T-helper 2 cell treated with Interferon-gamma antibody and Interleukin-4, amounts not matched to agents 5 μg/mL and 100 μg/mL, for 36 hours (primary cell): ENCODE results near the gene SLC9A9.
"Not testable (repeated sequence)": the region's sequence is repeated elsewhere in the genome, so short reads cannot be mapped to it uniquely, and the experiment has no call there.

Source experiments
- DNase-seq: peaks from one replicate; pipeline ENCODE4 v3.0.0; 2021; ENCODE audit warnings: low spot score
- H3K27ac Mint-ChIP-seq: one replicate; pipeline ENCODE4 v1.8.0; 2021; ENCODE audit warnings: mild to moderate bottlenecking, mixed read lengths
- H3K27me3 Mint-ChIP-seq: one replicate; pipeline ENCODE4 v1.8.0; 2021; ENCODE audit warnings: low read depth, mixed read lengths
- H3K36me3 Mint-ChIP-seq: one replicate; pipeline ENCODE4 v1.8.0; 2021; ENCODE audit warnings: low read depth, mixed read lengths
- H3K4me1 Mint-ChIP-seq: one replicate; pipeline ENCODE4 v1.8.0; 2021; ENCODE audit warnings: low read depth, mixed read lengths
- H3K4me3 Mint-ChIP-seq: one replicate; pipeline ENCODE4 v1.8.0; 2022; ENCODE audit warnings: mild to moderate bottlenecking, moderate library complexity, mixed read lengths
- H3K9me3 Mint-ChIP-seq: one replicate; pipeline ENCODE4 v1.8.0; 2021; ENCODE audit warnings: mixed read lengths

Gene SLC9A9

GRCh38 chr3:143811602-143812001 is 36.7 kb downstream of the SLC9A9 start:
- no peaks in the 10 kb centered on the region for H3K27me3 Mint-ChIP-seq
- H3K4me3 Mint-ChIP-seq: no peak overlapping the region
- H3K27ac Mint-ChIP-seq: no peak overlapping the region
- peaks cover 3% of the 10 kb centered on the region for H3K9me3 Mint-ChIP-seq
- peaks cover 24% of the 10 kb centered on the region for H3K4me1 Mint-ChIP-seq
- peaks cover 4% of the 10 kb centered on the region for H3K36me3 Mint-ChIP-seq
- DNase-seq: no peak

- Mint-ChIP-seq H3K4me1 (peaks cover 24% of the 10 kb centered on the region), H3K27me3 (no peaks in the 10 kb centered on the region), H3K9me3 (no peaks in the 10 kb centered on the region), H3K4me3 (no peak overlapping the region), H3K36me3 (peaks cover 4% of the 10 kb centered on the region), H3K27ac (no peak overlapping the region)
- DNase-seq: no peak
Observed at GRCh38 chr3:143810953-143811265, 37.4 kb downstream of the SLC9A9 start.

- Mint-ChIP-seq H3K27ac (no peak overlapping the region), H3K4me3 (no peak overlapping the region), H3K4me1 (peaks cover 24% of the 10 kb centered on the region), H3K36me3 (peaks cover 4% of the 10 kb centered on the region), H3K9me3 (no peaks in the 10 kb centered on the region), H3K27me3 (no peaks in the 10 kb centered on the region)
- no peak for DNase-seq
Observed at GRCh38 chr3:143810166-143810952, 37.9 kb downstream of the SLC9A9 start.

GRCh38 chr3:143809121-143809621 is 39.1 kb downstream of the SLC9A9 start:
- H3K36me3 Mint-ChIP-seq: no peaks in the 10 kb centered on the region
- H3K27ac Mint-ChIP-seq: no peak overlapping the region
- H3K27me3 Mint-ChIP-seq: no peaks in the 10 kb centered on the region
- DNase-seq: no peak
- peaks cover 15% of the 10 kb centered on the region for H3K4me1 Mint-ChIP-seq
- H3K4me3 Mint-ChIP-seq: no peak overlapping the region
- H3K9me3 Mint-ChIP-seq: no peaks in the 10 kb centered on the region

GRCh38 chr3:143808030-143808429 is 40.2 kb downstream of the SLC9A9 start:
- Mint-ChIP-seq H3K4me3 (no peak overlapping the region), H3K9me3 (no peaks in the 10 kb centered on the region), H3K27me3 (no peaks in the 10 kb centered on the region), H3K27ac (no peak overlapping the region), H3K36me3 (no peaks in the 10 kb centered on the region), H3K4me1 (peaks cover 7% of the 10 kb centered on the region)
- no peak for DNase-seq

GRCh38 chr3:143806038-143806437 is 42.2 kb downstream of the SLC9A9 start:
- H3K4me3 Mint-ChIP-seq: no peak overlapping the region
- H3K4me1 Mint-ChIP-seq: peaks cover 3% of the 10 kb centered on the region
- H3K27me3 Mint-ChIP-seq: no peaks in the 10 kb centered on the region
- H3K36me3 Mint-ChIP-seq: no peaks in the 10 kb centered on the region
- no peaks in the 10 kb centered on the region for H3K9me3 Mint-ChIP-seq
- H3K27ac Mint-ChIP-seq: no peak overlapping the region
- no peak for DNase-seq

- H3K9me3 Mint-ChIP-seq, H3K4me1 Mint-ChIP-seq, H3K4me3 Mint-ChIP-seq, H3K27me3 Mint-ChIP-seq, H3K27ac Mint-ChIP-seq, DNase-seq, H3K36me3 Mint-ChIP-seq: not testable (repeated sequence)
Observed at GRCh38 chr3:143805476-143805875, 42.8 kb downstream of the SLC9A9 start.

GRCh38 chr3:143801046-143801445 is 47.2 kb downstream of the SLC9A9 start:
- not testable (repeated sequence) for H3K27ac Mint-ChIP-seq, H3K4me1 Mint-ChIP-seq, H3K27me3 Mint-ChIP-seq, H3K4me3 Mint-ChIP-seq, DNase-seq, H3K9me3 Mint-ChIP-seq, H3K36me3 Mint-ChIP-seq

- not testable (repeated sequence) for H3K4me3 Mint-ChIP-seq, H3K9me3 Mint-ChIP-seq, H3K4me1 Mint-ChIP-seq, H3K27ac Mint-ChIP-seq, H3K36me3 Mint-ChIP-seq, H3K27me3 Mint-ChIP-seq, DNase-seq
Observed at GRCh38 chr3:143798151-143798550, 50.1 kb downstream of the SLC9A9 start.

GRCh38 chr3:143795874-143796273 is 52.4 kb downstream of the SLC9A9 start:
- Mint-ChIP-seq H3K9me3 (no peaks in the 10 kb centered on the region), H3K27ac (no peak overlapping the region), H3K36me3 (peaks cover 2% of the 10 kb centered on the region), H3K4me3 (no peak overlapping the region), H3K4me1 (no peaks in the 10 kb centered on the region), H3K27me3 (no peaks in the 10 kb centered on the region)
- no peak for DNase-seq

GRCh38 chr3:143794793-143795462 is 53.3 kb downstream of the SLC9A9 start:
- Mint-ChIP-seq H3K27me3 (no peaks in the 10 kb centered on the region), H3K4me1 (no peaks in the 10 kb centered on the region), H3K4me3 (no peak overlapping the region), H3K9me3 (no peaks in the 10 kb centered on the region), H3K36me3 (peaks cover 2% of the 10 kb centered on the region), H3K27ac (no peak overlapping the region)
- no peak for DNase-seq

- no peaks in the 10 kb centered on the region for H3K27me3 Mint-ChIP-seq
- no peak overlapping the region for H3K4me3 Mint-ChIP-seq
- DNase-seq: no peak
- H3K4me1 Mint-ChIP-seq: no peaks in the 10 kb centered on the region
- H3K9me3 Mint-ChIP-seq: no peaks in the 10 kb centered on the region
- peaks cover 2% of the 10 kb centered on the region for H3K36me3 Mint-ChIP-seq
- no peak overlapping the region for H3K27ac Mint-ChIP-seq
Observed at GRCh38 chr3:143793971-143794370, 54.3 kb downstream of the SLC9A9 start.

- no peak for DNase-seq
- H3K36me3 Mint-ChIP-seq: peaks cover 2% of the 10 kb centered on the region
- no peak overlapping the region for H3K27ac Mint-ChIP-seq
- H3K4me3 Mint-ChIP-seq: no peak overlapping the region
- no peaks in the 10 kb centered on the region for H3K27me3 Mint-ChIP-seq
- no peaks in the 10 kb centered on the region for H3K4me1 Mint-ChIP-seq
- H3K9me3 Mint-ChIP-seq: no peaks in the 10 kb centered on the region
Observed at GRCh38 chr3:143791386-143791785, 56.9 kb downstream of the SLC9A9 start.

GRCh38 chr3:143786219-143787191 is 61.8 kb downstream of the SLC9A9 start:
- H3K4me3 Mint-ChIP-seq: no peak overlapping the region
- H3K27ac Mint-ChIP-seq: no peak overlapping the region
- H3K4me1 Mint-ChIP-seq: no peaks in the 10 kb centered on the region
- no peak for DNase-seq
- H3K36me3 Mint-ChIP-seq: no peaks in the 10 kb centered on the region
- no peaks in the 10 kb centered on the region for H3K27me3 Mint-ChIP-seq
- H3K9me3 Mint-ChIP-seq: no peaks in the 10 kb centered on the region
